Prostate gland (tissue), 2 donors: ENCODE data around the gene PDXP.

Source experiments
- CTCF ChIP-seq, 4 experiments: fragments of 200-600 bp in 2 of 4; fragments of 450-650 bp in 2 of 4; sonication (generic) in 2 of 4; IDR thresholded peaks; 1 replicate in 3 of 4; 2 replicates in 1 of 4; pipeline ENCODE4 v1.5.1; 2016 to 2019; ENCODE audit warnings: antibody characterized with exemption in 4 of 4, mild to moderate bottlenecking in 2 of 4, moderate library complexity in 2 of 4
- POLR2AphosphoS5 ChIP-seq: sonication (generic); formaldehyde crosslinking; IDR thresholded peaks from one replicate; pipeline ENCODE4 v1.6.1; 2017; ENCODE audit warnings: antibody characterized with exemption

GRCh38 chr22:37611207-37611606, 47.3 kb upstream of the PDXP start:
- TF ChIP-seq CTCF (IDR thresholded peaks at IDR 0.05): no peak
- no peak for TF ChIP-seq POLR2AphosphoS5
